ENCODE data around the gene ULBP2.
"Not testable (repeated sequence)": the region's sequence is repeated elsewhere in the genome, so short reads cannot be mapped to it uniquely, and the experiment has no call there.

ULBP2 gene

DNA sequence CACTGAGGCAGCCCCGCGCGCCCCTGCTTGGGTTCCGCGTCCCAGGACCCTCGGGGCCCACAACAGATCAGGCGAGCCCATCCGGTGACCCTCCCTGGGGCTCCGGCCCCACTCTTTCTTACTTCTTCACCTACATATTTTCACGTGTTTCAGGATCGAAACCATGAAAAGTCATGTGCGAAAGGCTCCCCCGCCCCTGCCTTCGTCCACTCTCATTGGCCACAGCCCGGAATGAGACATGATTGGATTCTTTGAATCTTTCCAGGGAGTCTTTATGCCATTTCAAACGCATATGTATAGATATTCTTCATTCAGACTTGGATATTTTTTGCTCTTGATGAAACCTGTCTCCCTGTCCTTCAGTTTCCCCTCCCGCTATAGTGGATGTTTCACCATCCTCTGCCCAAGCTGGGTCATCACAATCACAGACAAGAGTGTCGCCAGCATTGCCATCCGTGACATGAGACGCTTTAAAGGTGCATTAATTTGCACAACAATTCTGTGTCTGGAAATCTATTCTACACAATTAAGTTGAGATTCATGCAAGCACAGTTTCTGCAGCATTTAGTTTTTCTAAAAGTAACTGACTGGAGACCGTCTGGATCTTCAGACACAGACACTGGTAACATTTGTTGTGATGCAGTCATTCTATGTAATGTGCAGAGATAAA lies 13.3 kb downstream of the ULBP2 start:
- H3K36me3 ChIP-seq (ENCODE audit: control insufficient read depth in 1 of 2, insufficient read depth in 2 of 2, low read length in 2 of 2); H3K9me3 ChIP-seq (ENCODE audit: control insufficient read depth in 1 of 2, low read length in 2 of 2); H3K27ac ChIP-seq (ENCODE audit: low read length); H3K4me1 ChIP-seq (ENCODE audit: control insufficient read depth in 1 of 2, insufficient read depth in 2 of 2, low read length in 2 of 2); H3K4me3 ChIP-seq (ENCODE audit: low read depth in 1 of 2, low read length in 2 of 2): not testable (repeated sequence)
- peaks cover 46% of the 10 kb centered on the region for H3K27me3 ChIP-seq (ENCODE audit: low read depth, low read length)

DNA sequence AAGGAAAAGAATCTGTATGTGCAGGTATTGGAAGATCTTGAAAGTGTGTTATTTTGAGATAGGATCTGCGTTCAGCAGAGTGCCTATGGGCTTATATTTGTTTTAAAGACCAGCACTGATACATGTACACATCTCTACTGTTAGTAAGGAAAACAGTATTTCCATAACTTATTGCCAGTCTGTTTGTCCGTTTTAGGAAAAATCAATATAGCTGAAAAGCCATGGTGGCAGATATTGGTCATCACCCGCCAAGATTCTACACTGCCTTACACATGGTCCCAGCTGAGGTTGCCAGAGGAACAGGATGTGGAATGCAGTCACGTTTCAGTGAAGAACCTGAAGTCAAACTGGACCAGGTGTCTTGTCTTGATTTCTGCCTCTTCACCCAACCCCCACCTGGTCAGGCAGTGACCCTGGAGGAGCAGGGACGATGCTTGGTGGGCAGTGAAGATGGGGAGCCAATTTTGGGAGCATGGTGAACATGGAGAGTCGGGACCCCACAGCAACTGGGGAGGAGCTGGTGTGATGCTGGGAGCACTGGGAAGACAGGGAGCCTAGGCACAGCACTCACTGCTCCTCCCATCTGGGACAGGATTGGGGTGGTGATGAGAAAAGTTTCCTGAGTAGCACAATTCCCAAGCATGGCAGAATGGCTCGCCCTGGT lies 14.0 kb downstream of the ULBP2 start:
- not testable (repeated sequence) for H3K4me3 ChIP-seq (ENCODE audit: low read depth in 1 of 2, low read length in 2 of 2); H3K36me3 ChIP-seq (ENCODE audit: control insufficient read depth in 1 of 2, insufficient read depth in 2 of 2, low read length in 2 of 2); H3K27ac ChIP-seq (ENCODE audit: low read length); H3K4me1 ChIP-seq (ENCODE audit: control insufficient read depth in 1 of 2, insufficient read depth in 2 of 2, low read length in 2 of 2); H3K9me3 ChIP-seq (ENCODE audit: control insufficient read depth in 1 of 2, low read length in 2 of 2)
- peaks cover 50% of the 10 kb centered on the region for H3K27me3 ChIP-seq (ENCODE audit: low read depth, low read length)

DNA sequence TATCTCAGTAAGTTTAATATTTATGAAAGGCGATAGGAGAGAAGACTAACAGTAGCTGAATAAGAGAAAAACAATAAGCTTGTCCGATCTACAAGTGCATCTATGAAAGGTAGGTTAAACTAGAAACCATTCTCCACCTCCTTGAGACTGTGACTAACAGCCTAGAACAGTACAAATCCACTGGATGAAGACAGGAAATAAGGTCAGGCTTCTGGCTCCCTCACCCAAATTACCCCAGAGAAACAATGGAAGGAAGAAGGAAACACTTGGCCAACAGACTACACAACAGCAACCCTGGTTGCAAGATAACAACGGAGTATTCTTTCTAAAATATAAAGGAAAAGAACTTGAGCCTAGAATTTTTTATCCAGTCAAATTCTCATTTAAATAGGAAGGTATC lies 16.3 kb downstream of the ULBP2 start:
- H3K27ac ChIP-seq (ENCODE audit: low read length); H3K9me3 ChIP-seq (ENCODE audit: control insufficient read depth in 1 of 2, low read length in 2 of 2); H3K4me3 ChIP-seq (ENCODE audit: low read depth in 1 of 2, low read length in 2 of 2); H3K4me1 ChIP-seq (ENCODE audit: control insufficient read depth in 1 of 2, insufficient read depth in 2 of 2, low read length in 2 of 2); H3K36me3 ChIP-seq (ENCODE audit: control insufficient read depth in 1 of 2, insufficient read depth in 2 of 2, low read length in 2 of 2): not testable (repeated sequence)
- peaks cover 44% of the 10 kb centered on the region for H3K27me3 ChIP-seq (ENCODE audit: low read depth, low read length)

DNA sequence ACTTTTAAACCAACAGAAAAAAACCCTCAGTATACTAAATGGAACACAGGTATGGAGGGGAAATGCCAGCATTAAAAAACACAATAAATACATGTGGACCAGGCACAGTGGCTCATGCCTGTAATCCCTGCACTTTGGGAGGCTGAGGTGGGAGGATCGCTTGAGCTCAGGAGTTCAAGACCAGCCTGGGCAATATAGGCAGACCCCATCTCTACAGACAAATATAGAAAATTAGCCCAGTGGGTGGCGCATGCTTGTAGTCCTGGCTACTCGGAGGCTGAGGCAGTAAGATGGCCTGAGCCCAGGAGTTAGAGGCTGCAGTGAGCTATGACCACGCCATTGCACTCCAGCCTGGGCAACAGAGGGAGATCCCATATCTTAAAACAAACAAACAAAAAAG lies 18.0 kb downstream of the ULBP2 start:
- not testable (repeated sequence) for H3K27ac ChIP-seq (ENCODE audit: low read length); H3K36me3 ChIP-seq (ENCODE audit: control insufficient read depth in 1 of 2, insufficient read depth in 2 of 2, low read length in 2 of 2); H3K9me3 ChIP-seq (ENCODE audit: control insufficient read depth in 1 of 2, low read length in 2 of 2); H3K4me3 ChIP-seq (ENCODE audit: low read depth in 1 of 2, low read length in 2 of 2)
- H3K27me3 ChIP-seq (ENCODE audit: low read depth, low read length): peaks cover 54% of the 10 kb centered on the region
- H3K4me1 ChIP-seq (ENCODE audit: control insufficient read depth in 1 of 2, insufficient read depth in 2 of 2, low read length in 2 of 2): peaks cover 0 to 14% of the 10 kb centered on the region in 2 donors

DNA sequence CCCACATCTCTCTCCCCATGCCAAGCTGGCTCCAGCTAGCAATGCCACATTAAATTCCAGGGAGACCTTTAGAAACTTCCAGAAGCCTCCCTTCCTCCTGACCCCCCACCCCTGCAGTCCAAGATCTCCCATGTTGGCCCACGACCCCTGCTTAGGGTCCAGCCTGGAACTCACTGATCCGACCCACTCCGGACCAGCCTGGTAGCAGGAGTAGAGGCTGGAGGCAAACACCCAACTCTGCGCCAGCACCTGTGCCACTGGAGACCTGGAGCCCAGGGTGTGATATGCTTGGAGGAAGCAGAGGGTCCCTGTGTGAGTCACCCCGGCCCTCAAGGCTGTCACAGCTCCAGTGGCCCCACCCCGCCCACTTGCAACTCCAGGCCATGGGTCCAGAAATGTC lies 18.7 kb downstream of the ULBP2 start:
- Histone ChIP-seq H3K36me3 (ENCODE audit: control insufficient read depth in 1 of 2, insufficient read depth in 2 of 2, low read length in 2 of 2) (no peaks in the 10 kb centered on the region), H3K27me3 (ENCODE audit: low read depth, low read length) (peaks cover 56% of the 10 kb centered on the region), H3K27ac (ENCODE audit: low read length) (no peak overlapping the region), H3K9me3 (ENCODE audit: control insufficient read depth in 1 of 2, low read length in 2 of 2) (no peaks in the 10 kb centered on the region), H3K4me1 (ENCODE audit: control insufficient read depth in 1 of 2, insufficient read depth in 2 of 2, low read length in 2 of 2) (peaks cover 0 to 20% of the 10 kb centered on the region in 2 donors), H3K4me3 (ENCODE audit: low read depth in 1 of 2, low read length in 2 of 2) (no peak overlapping the region)

DNA sequence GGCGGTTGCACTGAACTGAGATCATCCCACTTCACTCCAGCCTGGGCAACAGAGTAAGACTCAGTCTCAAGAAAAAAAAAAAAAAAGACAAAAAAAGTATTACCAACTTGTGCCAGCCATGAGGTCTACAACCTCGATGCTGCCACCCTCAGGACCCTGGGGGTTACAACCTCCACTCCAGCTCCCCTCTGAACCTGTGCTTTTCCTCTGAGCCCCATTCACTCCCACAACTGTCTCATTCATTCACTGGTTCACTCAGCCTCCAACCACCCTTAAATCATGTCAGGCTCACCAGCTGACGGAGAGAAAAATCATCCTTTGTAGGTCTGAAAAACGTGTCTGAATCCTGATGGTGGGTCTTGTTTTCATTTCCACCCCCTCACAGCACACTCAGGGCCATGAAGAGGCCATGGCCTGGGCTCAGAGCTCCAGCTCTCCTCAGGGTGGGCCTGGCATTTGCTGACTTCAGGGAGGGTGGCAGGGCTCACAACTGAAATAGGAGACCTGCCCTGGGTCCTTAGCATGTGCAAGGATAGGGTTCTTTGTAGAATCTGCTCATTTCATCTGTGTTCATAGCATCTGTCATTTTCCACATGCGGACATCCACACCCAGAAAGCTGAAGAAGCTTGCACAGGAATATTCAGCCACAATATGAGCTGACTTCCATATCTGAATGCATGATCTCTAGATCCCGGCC lies 20.1 kb downstream of the ULBP2 start:
- H3K27ac ChIP-seq (ENCODE audit: low read length): no peak overlapping the region
- peaks cover 52% of the 10 kb centered on the region for H3K27me3 ChIP-seq (ENCODE audit: low read depth, low read length)
- H3K9me3 ChIP-seq (ENCODE audit: control insufficient read depth in 1 of 2, low read length in 2 of 2): no peaks in the 10 kb centered on the region
- H3K4me3 ChIP-seq (ENCODE audit: low read depth in 1 of 2, low read length in 2 of 2): no peak overlapping the region
- H3K4me1 ChIP-seq (ENCODE audit: control insufficient read depth in 1 of 2, insufficient read depth in 2 of 2, low read length in 2 of 2): peaks cover 0 to 23% of the 10 kb centered on the region in 2 donors
- H3K36me3 ChIP-seq (ENCODE audit: control insufficient read depth in 1 of 2, insufficient read depth in 2 of 2, low read length in 2 of 2): no peaks in the 10 kb centered on the region

DNA sequence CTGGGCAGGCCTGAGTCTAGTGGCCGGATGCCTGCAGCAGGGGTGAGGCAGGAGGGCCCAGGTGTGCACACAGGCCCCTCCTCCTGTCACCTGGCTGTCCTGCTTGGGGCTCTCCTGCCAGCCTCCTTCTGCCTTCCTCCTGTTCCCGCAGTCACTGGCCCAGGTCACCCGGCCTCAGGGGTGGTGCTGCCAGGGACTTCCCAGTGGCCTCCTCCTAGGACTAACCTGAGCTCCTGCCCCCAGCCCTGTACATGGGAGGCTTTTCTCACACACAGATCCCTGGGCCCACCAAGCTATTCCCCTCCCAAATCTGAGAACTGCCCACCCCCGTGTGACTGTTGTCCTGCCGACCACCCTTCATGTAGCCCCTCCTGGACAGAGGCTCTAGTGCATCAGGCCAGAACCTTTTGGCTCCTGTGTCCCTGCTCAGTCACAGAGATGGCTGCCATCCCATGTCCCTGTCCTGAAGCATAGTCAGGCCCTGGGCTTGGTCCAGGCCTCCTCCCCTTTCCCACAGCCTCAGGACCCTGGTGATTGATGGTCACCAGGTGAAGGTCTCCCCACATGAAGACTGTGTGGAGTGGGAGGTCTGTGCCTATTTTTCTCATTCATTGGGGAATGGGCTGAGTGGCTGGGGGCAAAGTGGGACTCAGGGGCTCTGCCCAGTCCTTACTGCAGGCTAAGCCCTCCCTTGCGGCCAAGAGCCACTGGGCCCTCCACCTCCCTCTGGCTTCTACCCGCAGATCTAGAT lies 20.8 kb downstream of the ULBP2 start:
- Histone ChIP-seq H3K4me3 (ENCODE audit: low read depth in 1 of 2, low read length in 2 of 2) (peak overlapping the region in 1 of 2 donors; percentile 50), H3K4me1 (ENCODE audit: control insufficient read depth in 1 of 2, insufficient read depth in 2 of 2, low read length in 2 of 2) (peaks cover 0 to 23% of the 10 kb centered on the region in 2 donors), H3K27ac (ENCODE audit: low read length) (no peak overlapping the region), H3K9me3 (ENCODE audit: control insufficient read depth in 1 of 2, low read length in 2 of 2) (no peaks in the 10 kb centered on the region), H3K36me3 (ENCODE audit: control insufficient read depth in 1 of 2, insufficient read depth in 2 of 2, low read length in 2 of 2) (no peaks in the 10 kb centered on the region), H3K27me3 (ENCODE audit: low read depth, low read length) (peaks cover 52% of the 10 kb centered on the region)

DNA sequence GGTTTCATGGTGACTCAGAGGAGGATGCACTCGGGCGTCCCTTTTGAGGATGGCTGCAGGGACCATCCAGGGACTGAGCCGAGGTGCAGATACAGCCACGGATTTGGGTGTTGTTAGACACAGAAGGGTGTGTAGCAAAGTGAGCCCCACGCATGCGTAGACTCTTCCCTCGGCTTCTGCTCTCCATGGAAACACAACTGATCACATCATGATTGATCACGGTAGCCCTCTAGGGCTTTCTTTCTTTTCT lies 21.3 kb downstream of the ULBP2 start:
- no peaks in the 10 kb centered on the region for H3K36me3 ChIP-seq (ENCODE audit: control insufficient read depth in 1 of 2, insufficient read depth in 2 of 2, low read length in 2 of 2)
- peaks cover 52% of the 10 kb centered on the region for H3K27me3 ChIP-seq (ENCODE audit: low read depth, low read length)
- peak overlapping the region; percentile 50 to 61 for H3K4me3 ChIP-seq (ENCODE audit: low read depth in 1 of 2, low read length in 2 of 2)
- peaks cover 0 to 23% of the 10 kb centered on the region in 2 donors for H3K4me1 ChIP-seq (ENCODE audit: control insufficient read depth in 1 of 2, insufficient read depth in 2 of 2, low read length in 2 of 2)
- no peaks in the 10 kb centered on the region for H3K9me3 ChIP-seq (ENCODE audit: control insufficient read depth in 1 of 2, low read length in 2 of 2)
- no peak overlapping the region for H3K27ac ChIP-seq (ENCODE audit: low read length)

DNA sequence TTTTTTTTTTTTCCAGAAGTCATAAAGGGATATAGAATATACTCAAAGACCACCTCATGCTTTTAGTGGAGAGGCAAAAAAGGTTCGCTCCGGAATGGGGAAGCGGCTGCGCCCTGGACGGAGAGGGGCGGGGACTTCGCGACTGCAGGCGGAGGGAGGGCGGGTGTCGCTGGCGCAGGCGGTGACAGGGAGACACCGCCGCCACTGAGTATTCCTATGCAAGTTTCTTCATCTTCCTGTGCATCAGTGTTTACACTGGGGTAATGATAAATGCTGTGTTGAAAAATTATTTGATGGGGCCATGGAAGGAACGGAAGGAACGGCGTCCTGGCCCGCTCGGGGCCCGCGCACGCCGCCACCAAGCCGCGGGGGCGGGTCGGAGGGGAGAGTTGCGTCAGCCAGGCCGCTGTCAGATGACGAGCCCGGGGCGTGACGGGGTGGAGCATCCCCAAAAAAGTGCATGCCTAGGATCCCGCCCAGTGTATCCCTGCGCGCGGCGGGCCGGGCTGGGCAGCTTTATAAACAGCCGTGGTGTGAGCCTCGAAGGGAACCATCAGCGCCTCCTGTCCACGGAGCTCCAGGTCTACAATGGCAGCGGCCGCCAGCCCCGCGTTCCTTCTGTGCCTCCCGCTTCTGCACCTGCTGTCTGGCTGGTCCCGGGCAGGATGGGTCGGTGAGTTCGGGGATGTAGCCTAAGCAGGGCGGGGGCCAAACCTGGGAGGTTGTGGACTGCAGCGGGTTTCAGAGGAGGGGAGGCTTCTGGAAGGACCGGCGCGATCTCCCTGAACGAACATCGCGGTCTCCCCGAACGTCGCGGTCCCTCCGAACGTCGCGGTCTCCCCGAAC lies 21.9 kb downstream of the ULBP2 start, which contains the start of gene ULBP1:
TSS of gene ULBP1 (plus strand) at position 482 of the 846 bp plus-strand sequence. CDS start at position 589, 107 bp downstream.
- no peak within 1 kb of the TSS for H3K27ac ChIP-seq (ENCODE audit: low read length)
- peaks cover 52% of the 10 kb centered on the region for H3K27me3 ChIP-seq (ENCODE audit: low read depth, low read length)
- H3K9me3 ChIP-seq (ENCODE audit: control insufficient read depth in 1 of 2, low read length in 2 of 2): no peaks in the 10 kb centered on the region
- no peaks in the 10 kb centered on the region for H3K36me3 ChIP-seq (ENCODE audit: control insufficient read depth in 1 of 2, insufficient read depth in 2 of 2, low read length in 2 of 2)
- H3K4me3 ChIP-seq (ENCODE audit: low read depth in 1 of 2, low read length in 2 of 2): peak within 1 kb of the TSS; percentile 50 to 61
- H3K4me1 ChIP-seq (ENCODE audit: control insufficient read depth in 1 of 2, insufficient read depth in 2 of 2, low read length in 2 of 2): peaks cover 0 to 23% of the 10 kb centered on the region in 2 donors

DNA sequence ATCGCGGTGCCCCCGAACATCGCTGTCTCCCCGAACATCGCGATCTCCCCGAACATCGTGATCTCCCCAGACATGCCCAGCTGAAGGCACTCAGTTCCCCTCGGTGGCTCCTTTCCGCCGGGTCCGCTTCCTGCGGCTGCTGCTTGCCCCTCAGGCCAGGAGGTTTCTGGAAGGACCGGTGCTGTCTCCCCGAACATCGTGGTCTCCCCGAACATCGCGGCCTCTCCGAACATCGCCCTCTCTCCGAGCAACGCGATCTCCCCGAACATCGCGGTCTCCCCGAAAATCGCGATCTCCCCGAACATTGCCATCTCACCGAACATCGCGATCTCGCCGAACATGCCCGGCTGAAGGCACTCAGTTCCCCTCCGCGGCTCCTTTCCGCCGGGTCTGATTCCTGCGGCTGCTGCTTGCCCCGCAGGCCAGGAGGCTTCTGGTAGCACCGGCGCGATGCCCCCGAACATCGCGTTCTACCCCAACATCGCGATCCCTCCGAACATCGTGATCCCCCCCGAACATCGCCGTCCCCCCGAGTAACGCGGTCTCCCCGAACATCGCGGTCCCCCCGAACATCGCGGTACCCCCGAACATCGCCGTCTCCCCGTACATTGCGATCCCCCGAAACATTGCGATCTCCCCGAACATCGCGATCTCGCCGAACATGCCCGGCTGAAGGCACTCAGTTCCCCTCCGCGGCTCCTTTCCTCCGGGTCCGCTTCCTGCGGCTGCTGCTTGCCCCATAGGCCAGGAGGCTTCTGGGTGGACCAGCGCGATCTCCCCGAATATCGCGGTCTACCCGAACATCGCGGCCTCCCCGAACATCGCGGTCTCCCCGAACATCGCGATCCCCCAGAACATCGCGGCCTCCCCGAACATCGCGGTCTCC lies 22.7 kb downstream of the ULBP2 start:
- H3K9me3 ChIP-seq (ENCODE audit: control insufficient read depth in 1 of 2, low read length in 2 of 2): no peaks in the 10 kb centered on the region
- H3K4me3 ChIP-seq (ENCODE audit: low read depth in 1 of 2, low read length in 2 of 2): peak overlapping the region; percentile 50 to 61
- H3K4me1 ChIP-seq (ENCODE audit: control insufficient read depth in 1 of 2, insufficient read depth in 2 of 2, low read length in 2 of 2): peaks cover 0 to 23% of the 10 kb centered on the region in 2 donors
- H3K36me3 ChIP-seq (ENCODE audit: control insufficient read depth in 1 of 2, insufficient read depth in 2 of 2, low read length in 2 of 2): no peaks in the 10 kb centered on the region
- H3K27ac ChIP-seq (ENCODE audit: low read length): no peak overlapping the region
- peaks cover 46% of the 10 kb centered on the region for H3K27me3 ChIP-seq (ENCODE audit: low read depth, low read length)

Data from muscle layer of duodenum (tissue), 2 donors.